ENCODE measurements around the gene ARGLU1. TPM values are rescaled to one million over a fixed set of nuclear protein-coding genes. Genes with fewer than 3 reads are reported as not detected.

ARGLU1 gene
- total RNA-seq, 1 experiment from 2014 or later: 96.9 TPM

- H2AFZ ChIP-seq (ENCODE audit: low read length): no peak overlapping the region
- no peaks in the 10 kb centered on the region for H3K79me1 ChIP-seq (ENCODE audit: insufficient read depth, low read depth, low read length, poor library complexity, severe bottlenecking)
- peak overlapping the region; percentile 12 for H2BK5ac ChIP-seq (ENCODE audit: insufficient read length, low read length)
- no peak overlapping the region for H4K8ac ChIP-seq (replicated peaks; ENCODE audit: insufficient read length, low read depth, low read length)
- Mint-ChIP-seq H3K27me3 (ENCODE audit: low read depth) (no peaks in the 10 kb centered on the region), H3K27ac (peak overlapping the region; percentile 96 to 98 (median 98)), H3K4me1 (peaks cover 56 to 57% of the 10 kb centered on the region in 2 experiments), H3K9me3 (no peaks in the 10 kb centered on the region), H3K36me3 (ENCODE audit: insufficient read depth in 1 of 3, low read depth in 3 of 3) (peaks cover 0 to 7% (median 7%) of the 10 kb centered on the region in 3 experiments; a peak in 6 of 7 replicates), H3K4me3 (peak overlapping the region; percentile 97 to 99)
- no peak overlapping the region for H2BK120ac ChIP-seq (ENCODE audit: low read depth, low read length, poor library complexity, severe bottlenecking)
- no peak overlapping the region for H2BK20ac ChIP-seq (ENCODE audit: low read depth, low read length, poor library complexity, severe bottlenecking)
- no peak overlapping the region for H2BK15ac ChIP-seq (ENCODE audit: low read depth, low read length)
- H3K23me2 ChIP-seq (ENCODE audit: insufficient read length, low read depth, low read length, poor library complexity, severe bottlenecking): peaks cover 14% of the 10 kb centered on the region
- no peak overlapping the region for H3T11ph ChIP-seq (ENCODE audit: low read length)
- peak overlapping the region; percentile 10 for H3K56ac ChIP-seq (ENCODE audit: insufficient read length, low read depth, low read length)
- WGBS (ENCODE audit: extremely low coverage, insufficient read length, low lambda C conversion rate): no CpG with 5 or more reads among the region's 34 CpGs
- no peak overlapping the region for H4K91ac ChIP-seq (ENCODE audit: insufficient read length, low read depth, low read length)
- H3K4ac ChIP-seq (ENCODE audit: low read depth, low read length): no peak overlapping the region
- H3K27me3 ChIP-seq (ENCODE audit: insufficient read depth, low read length): no peaks in the 10 kb centered on the region
- peaks cover 7% of the 10 kb centered on the region for H3K4me1 ChIP-seq (ENCODE audit: insufficient read depth, low read length)
- H4K5ac ChIP-seq (ENCODE audit: insufficient read length, low read depth, low read length): no peak overlapping the region
- H2BK12ac ChIP-seq (ENCODE audit: insufficient read length, low read depth, low read length): no peak overlapping the region
- H3K27ac ChIP-seq (ENCODE audit: insufficient read length, low read depth, low read length): no peak overlapping the region
- no peaks in the 10 kb centered on the region for H3K9me3 ChIP-seq (ENCODE audit: control insufficient read depth, low read depth, low read length)
- peaks cover 52% of the 10 kb centered on the region for H3K79me2 ChIP-seq (ENCODE audit: insufficient read depth, low read length)
- peak overlapping the region; percentile 97 for H3K14ac ChIP-seq (ENCODE audit: insufficient read depth, low read length)
- peak overlapping the region; percentile 100 for H3K18ac ChIP-seq (ENCODE audit: insufficient read length, low read depth, low read length)
- H3K23ac ChIP-seq (ENCODE audit: insufficient read length, low read depth, low read length): no peak overlapping the region
- no peaks in the 10 kb centered on the region for H4K20me1 ChIP-seq (ENCODE audit: control insufficient read depth, insufficient read depth, insufficient read length)
- H3K4me2 ChIP-seq (ENCODE audit: insufficient read depth, insufficient read length, low read length): peak overlapping the region; percentile 75
- peak overlapping the region; percentile 100 for H3K9ac ChIP-seq (ENCODE audit: extremely low read depth, insufficient read length, low read length)
- TF ChIP-seq CTCF (conservative IDR thresholded peaks at IDR 0.05): no peak
- DNase-seq: peak; percentile 56
- no peak overlapping the region for H2AK5ac ChIP-seq (ENCODE audit: insufficient read length, low read length)
Measured at GRCh38 chr13:106566641-106567473, 1.1 kb downstream of the ARGLU1 start.
